SJCRH30 (cell line): ENCODE results near the gene UBALD1. TPM values are rescaled to one million over a fixed set of nuclear protein-coding genes. Genes with fewer than 3 reads are reported as not detected.
"Not testable (repeated sequence)": the region's sequence is repeated elsewhere in the genome, so short reads cannot be mapped to it uniquely, and the experiment has no call there.

Experiments
- DNase-seq, 2 experiments: peaks; one replicate each; pipeline ENCODE4 v3.0.0-alpha.2; 2015 to 2020
- H3K27ac ChIP-seq: fragments of 250-450 bp; sonication (Bioruptor Pico); 2 replicates; pipeline ENCODE4 v1.5.1; 2020; ENCODE audit warnings: mild to moderate bottlenecking, moderate library complexity
- H3K27me3 ChIP-seq: fragments of 250-450 bp; sonication (Bioruptor Pico); 2 replicates; pipeline ENCODE4 v1.5.1; 2020; ENCODE audit warnings: mild to moderate bottlenecking, moderate library complexity
- H3K36me3 ChIP-seq: fragments of 250-450 bp; sonication (Bioruptor Pico); 2 replicates; pipeline ENCODE4 v1.5.1; 2020; ENCODE audit warnings: mild to moderate bottlenecking, moderate library complexity
- H3K4me1 ChIP-seq: fragments of 250-450 bp; sonication (Bioruptor Pico); 2 replicates; pipeline ENCODE4 v1.5.1; 2020; ENCODE audit warnings: mild to moderate bottlenecking, moderate library complexity
- H3K4me3 ChIP-seq: fragments of 250-450 bp; sonication (Bioruptor Pico); 2 replicates; pipeline ENCODE4 v1.5.1; 2020; ENCODE audit warnings: mild to moderate bottlenecking, moderate library complexity
- H3K9me3 ChIP-seq: fragments of 250-450 bp; sonication (Bioruptor Pico); replicated peaks from 2 replicates; pipeline ENCODE4 v1.5.1; 2020; ENCODE audit warnings: mild to moderate bottlenecking, moderate library complexity
- total RNA-seq: library from RNA; depleted of rRNA; stranded (reverse); fragments of >200 nt; shearing (Covaris generic); gene quantifications from 2 replicates; pipeline ENCODE4 v1.2.3, GENCODE V29; 2014

UBALD1 gene
- total RNA-seq, 1 experiment from 2014 or later = 8.7 TPM

DNA sequence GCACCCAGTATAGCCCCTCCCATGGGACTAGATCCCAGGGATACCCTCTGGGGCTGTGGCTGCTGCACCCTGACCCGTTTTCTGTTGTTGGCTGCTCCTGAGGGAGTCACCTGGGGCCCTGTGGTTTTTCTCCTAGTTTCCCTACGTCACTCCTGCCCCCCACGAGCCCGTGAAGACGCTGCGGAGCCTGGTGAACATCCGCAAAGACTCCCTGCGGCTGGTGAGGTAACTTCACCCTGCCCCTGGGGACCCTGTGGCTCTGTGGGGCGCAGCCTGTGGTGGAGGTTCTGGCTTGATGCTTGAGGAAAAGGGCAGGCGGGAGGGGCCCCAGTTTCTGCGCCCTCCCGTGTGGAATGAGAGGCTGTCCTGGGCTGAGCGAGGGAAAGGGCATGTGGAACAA is 37.1 kb upstream of the UBALD1 start:
- H3K4me3 ChIP-seq = no peak overlapping the region
- H3K9me3 ChIP-seq = no peaks in the 10 kb centered on the region
- no peaks in the 10 kb centered on the region for H3K27me3 ChIP-seq
- H3K36me3 ChIP-seq = no peaks in the 10 kb centered on the region
- no peak for DNase-seq
- no peaks in the 10 kb centered on the region for H3K4me1 ChIP-seq
- H3K27ac ChIP-seq = no peak overlapping the region

- not testable (repeated sequence) for H3K9me3 ChIP-seq, H3K36me3 ChIP-seq, H3K4me1 ChIP-seq, H3K27ac ChIP-seq, H3K27me3 ChIP-seq, H3K4me3 ChIP-seq
- peak; percentile 74 to 82 for DNase-seq
These were observed 35.9 kb upstream of the UBALD1 start for GRCh38 chr16:4650443-4651074.

DNA sequence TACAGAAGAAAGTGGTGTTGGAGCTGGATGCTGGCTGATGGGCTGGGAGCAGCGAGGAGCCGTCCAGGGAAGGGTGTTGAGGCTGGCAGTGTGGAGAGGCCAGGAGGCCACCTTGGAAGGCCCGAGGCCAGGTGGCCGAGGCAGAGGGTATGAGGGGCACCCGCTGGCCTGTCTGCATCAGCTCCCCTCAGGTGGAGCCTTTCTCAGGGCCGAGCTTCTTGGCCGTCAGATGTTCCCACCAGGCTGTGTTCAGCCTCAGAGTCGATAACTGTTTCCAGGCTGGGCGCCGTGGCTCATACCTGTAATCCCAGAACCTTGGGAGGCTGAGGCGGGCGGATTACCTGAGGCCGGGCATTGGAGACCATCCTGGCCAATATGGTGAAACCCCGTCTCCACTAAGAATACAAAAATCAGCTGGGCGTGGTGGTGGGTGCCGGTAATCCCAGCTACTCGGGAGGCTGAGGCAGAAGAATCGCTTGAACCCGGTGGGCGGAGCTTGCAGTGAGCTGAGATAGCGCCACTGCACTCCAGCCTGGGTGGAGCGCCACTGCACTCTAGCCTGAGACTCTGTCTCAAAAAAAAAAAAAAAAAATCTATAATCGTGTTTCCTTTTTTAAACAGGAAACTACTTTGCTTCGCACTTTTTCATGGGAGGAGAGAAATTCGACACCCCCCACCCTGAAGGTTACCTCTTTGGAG is 35.2 kb upstream of the UBALD1 start:
- DNase-seq = no peak
- Histone ChIP-seq H3K4me1 (no peaks in the 10 kb centered on the region), H3K36me3 (no peaks in the 10 kb centered on the region), H3K9me3 (no peaks in the 10 kb centered on the region), H3K4me3 (no peak overlapping the region), H3K27ac (no peak overlapping the region), H3K27me3 (no peaks in the 10 kb centered on the region)

DNA sequence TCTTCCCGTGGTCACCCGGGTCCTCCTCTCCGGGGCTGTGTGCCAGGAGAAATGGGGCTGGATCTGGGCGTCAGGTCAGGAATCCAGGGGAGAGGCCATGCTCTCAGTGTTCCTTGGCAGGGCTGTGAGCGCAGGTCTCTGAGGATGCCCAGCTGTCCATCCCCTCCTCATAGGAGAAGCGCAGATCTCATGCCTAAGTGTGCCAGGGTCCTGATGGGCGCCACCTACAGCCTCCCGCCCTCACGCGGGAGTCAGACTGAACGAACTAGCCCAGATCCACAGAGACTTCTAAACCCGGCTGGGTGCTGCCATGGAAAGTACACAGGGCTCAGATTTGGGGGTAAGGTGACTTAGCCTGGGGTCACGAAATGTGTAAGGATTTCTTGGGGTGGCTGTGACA is 34.2 kb upstream of the UBALD1 start:
- Histone ChIP-seq H3K4me3 (no peak overlapping the region), H3K27ac (no peak overlapping the region), H3K27me3 (no peaks in the 10 kb centered on the region), H3K9me3 (no peaks in the 10 kb centered on the region), H3K4me1 (no peaks in the 10 kb centered on the region), H3K36me3 (no peaks in the 10 kb centered on the region)
- no peak for DNase-seq

GRCh38 chr16:4647644-4647980 is 32.9 kb upstream of the UBALD1 start:
- no peaks in the 10 kb centered on the region for H3K4me1 ChIP-seq
- H3K27me3 ChIP-seq = no peaks in the 10 kb centered on the region
- H3K27ac ChIP-seq = no peak overlapping the region
- no peak for DNase-seq
- H3K9me3 ChIP-seq = no peaks in the 10 kb centered on the region
- no peaks in the 10 kb centered on the region for H3K36me3 ChIP-seq
- no peak overlapping the region for H3K4me3 ChIP-seq

- Histone ChIP-seq H3K27ac (no peak overlapping the region), H3K4me1 (no peaks in the 10 kb centered on the region), H3K9me3 (no peaks in the 10 kb centered on the region), H3K36me3 (no peaks in the 10 kb centered on the region), H3K4me3 (no peak overlapping the region), H3K27me3 (no peaks in the 10 kb centered on the region)
- no peak for DNase-seq
These were observed 32.3 kb upstream of the UBALD1 start for GRCh38 chr16:4646773-4647643.

- no peak for DNase-seq
- no peaks in the 10 kb centered on the region for H3K4me1 ChIP-seq
- no peak overlapping the region for H3K4me3 ChIP-seq
- H3K36me3 ChIP-seq = no peaks in the 10 kb centered on the region
- H3K27ac ChIP-seq = no peak overlapping the region
- H3K9me3 ChIP-seq = no peaks in the 10 kb centered on the region
- H3K27me3 ChIP-seq = no peaks in the 10 kb centered on the region
These were observed 27.2 kb upstream of the UBALD1 start for GRCh38 chr16:4641895-4642294.

GRCh38 chr16:4641306-4641687 is 26.6 kb upstream of the UBALD1 start:
- no peak overlapping the region for H3K4me3 ChIP-seq
- no peaks in the 10 kb centered on the region for H3K9me3 ChIP-seq
- H3K27ac ChIP-seq = no peak overlapping the region
- no peaks in the 10 kb centered on the region for H3K36me3 ChIP-seq
- H3K4me1 ChIP-seq = no peaks in the 10 kb centered on the region
- no peak for DNase-seq
- H3K27me3 ChIP-seq = no peaks in the 10 kb centered on the region

- Histone ChIP-seq H3K27ac (no peak overlapping the region), H3K27me3 (no peaks in the 10 kb centered on the region), H3K36me3 (no peaks in the 10 kb centered on the region), H3K4me3 (no peak overlapping the region), H3K4me1 (no peaks in the 10 kb centered on the region), H3K9me3 (no peaks in the 10 kb centered on the region)
- DNase-seq = no peak
These were observed 26.1 kb upstream of the UBALD1 start for GRCh38 chr16:4640572-4641305.

- H3K27ac ChIP-seq = no peak overlapping the region
These were observed 25.3 kb upstream of the UBALD1 start for GRCh38 chr16:4639899-4640509.

DNA sequence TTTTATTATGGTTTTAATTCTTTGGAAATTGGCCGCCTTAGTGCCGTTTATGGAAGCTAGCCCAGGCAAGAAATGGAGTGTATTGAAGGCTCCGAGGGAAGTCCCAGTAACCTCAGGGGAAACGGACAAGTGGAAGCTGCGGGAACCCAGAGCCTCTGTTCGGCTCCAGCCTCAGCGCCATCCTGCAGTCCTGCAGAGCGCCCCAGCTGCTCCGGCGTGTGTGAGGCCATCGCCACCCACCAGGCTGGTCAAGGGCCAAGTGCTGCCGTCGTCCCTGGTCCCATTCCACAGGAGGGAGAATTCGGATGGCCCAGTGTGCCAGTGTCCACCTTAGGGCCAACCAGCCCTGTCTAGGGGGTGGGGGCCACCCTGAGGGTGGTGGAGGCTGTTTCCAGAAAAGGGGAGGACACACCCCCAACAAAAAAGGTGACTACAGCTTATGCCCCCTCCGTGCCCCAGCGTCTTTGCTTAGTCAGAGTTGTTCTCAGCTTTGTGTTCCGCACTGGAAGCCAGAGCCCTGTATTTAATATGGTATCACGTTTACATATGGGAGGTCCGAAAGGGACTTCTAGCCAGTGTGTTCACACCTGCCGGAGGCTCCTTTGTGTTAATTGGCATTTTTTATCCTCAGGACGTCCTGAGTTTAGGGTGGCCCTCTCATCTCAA is 22.9 kb upstream of the UBALD1 start:
- H3K27me3 ChIP-seq = no peaks in the 10 kb centered on the region
- no peaks in the 10 kb centered on the region for H3K4me1 ChIP-seq
- no peaks in the 10 kb centered on the region for H3K9me3 ChIP-seq
- H3K4me3 ChIP-seq = no peak overlapping the region
- no peaks in the 10 kb centered on the region; the same call in 1 of the 2 replicates for H3K36me3 ChIP-seq
- DNase-seq = no peak
- H3K27ac ChIP-seq = no peak overlapping the region

More at GRCh38 chr16:4639899-4640509, 25.3 kb upstream of the UBALD1 start:
- Histone ChIP-seq H3K36me3 (no peaks in the 10 kb centered on the region), H3K4me3 (no peak overlapping the region), H3K9me3 (no peaks in the 10 kb centered on the region), H3K27me3 (no peaks in the 10 kb centered on the region), H3K4me1 (no peaks in the 10 kb centered on the region)
- no peak for DNase-seq

DNA sequence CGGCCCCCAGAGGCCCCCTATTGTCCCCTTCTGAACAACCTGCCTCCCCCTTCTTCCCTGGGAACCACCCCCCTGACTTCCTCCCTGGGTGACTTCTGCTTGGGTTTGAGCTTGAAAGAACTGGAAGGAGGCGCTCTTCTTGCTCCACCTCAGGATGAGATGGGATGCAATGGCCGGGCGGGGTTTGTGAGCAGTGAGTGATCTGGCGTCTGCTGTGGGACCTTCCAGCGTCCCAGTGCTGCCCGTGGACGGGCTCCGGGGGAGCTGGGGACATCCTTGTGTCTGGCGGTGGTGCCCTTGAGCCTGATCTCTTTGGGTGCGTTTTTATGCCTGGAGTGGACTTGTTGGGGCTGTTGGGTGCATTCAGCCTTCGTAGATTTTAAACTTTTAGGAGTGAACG is 21.5 kb upstream of the UBALD1 start:
- Histone ChIP-seq H3K27ac (no peak overlapping the region), H3K9me3 (no peaks in the 10 kb centered on the region), H3K4me1 (no peaks in the 10 kb centered on the region), H3K27me3 (no peaks in the 10 kb centered on the region), H3K4me3 (no peak overlapping the region), H3K36me3 (no peaks in the 10 kb centered on the region; the same call in 1 of the 2 replicates)
- no peak for DNase-seq

- no peaks in the 10 kb centered on the region for H3K9me3 ChIP-seq
- no peak for DNase-seq
- H3K4me1 ChIP-seq = no peaks in the 10 kb centered on the region
- H3K4me3 ChIP-seq = no peak overlapping the region
- H3K27me3 ChIP-seq = no peaks in the 10 kb centered on the region
- H3K36me3 ChIP-seq = no peaks in the 10 kb centered on the region; the same call in 1 of the 2 replicates
- H3K27ac ChIP-seq = no peak overlapping the region
These were observed 20.1 kb upstream of the UBALD1 start for GRCh38 chr16:4634768-4635167.
